Dendritic cell treated with granulocyte-macrophage colony-stimulating factor and Interleukin-4, amounts not matched to agents 40 ng/mL and 50 ng/mL, for 4 days (primary cell): ENCODE results near the gene DELE1.

ENCODE experiments used
- H3K27ac Mint-ChIP-seq: one replicate; pipeline ENCODE4 v1.8.0; 2022; ENCODE audit warnings: mild to moderate bottlenecking, mixed read lengths
- H3K27me3 Mint-ChIP-seq: one replicate; pipeline ENCODE4 v1.8.0; 2022; ENCODE audit warnings: mild to moderate bottlenecking, mixed read lengths
- H3K36me3 Mint-ChIP-seq: one replicate; pipeline ENCODE4 v1.8.0; 2022; ENCODE audit warnings: low read depth, mixed read lengths
- H3K4me1 Mint-ChIP-seq: one replicate; pipeline ENCODE4 v1.8.0; 2022; ENCODE audit warnings: low read depth, mixed read lengths
- H3K4me3 Mint-ChIP-seq: one replicate; pipeline ENCODE4 v1.8.0; 2022; ENCODE audit warnings: mild to moderate bottlenecking, moderate library complexity, mixed read lengths
- H3K9me3 Mint-ChIP-seq: one replicate; pipeline ENCODE4 v1.8.0; 2022; ENCODE audit warnings: mixed read lengths
- intact Hi-C: fragments of 100-400 bp; cut with micrococcal nuclease; formaldehyde crosslinking; loops from one replicate; pipeline ENCODE4 v1.15.0; 2022

DELE1 gene

DNA sequence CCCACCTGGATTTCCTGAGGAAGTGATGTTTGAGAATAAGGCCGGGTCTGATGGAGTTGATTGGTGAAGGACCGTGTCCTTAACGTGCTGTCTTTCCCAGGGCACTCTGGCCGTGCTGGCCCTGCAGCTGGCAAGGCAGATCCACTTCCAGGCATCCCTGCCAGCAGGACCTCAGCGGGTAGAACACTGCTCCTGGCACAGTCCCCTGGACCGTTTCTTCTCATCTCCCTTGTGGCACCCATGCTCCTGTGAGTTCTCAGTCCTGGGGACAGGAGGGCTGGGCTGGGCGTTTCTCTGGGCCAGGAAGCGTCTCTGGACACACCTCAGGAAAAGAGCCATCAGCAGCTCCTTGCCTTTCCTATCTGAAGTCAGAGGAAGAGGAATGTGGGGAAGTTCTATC, 4.4 kb downstream of the DELE1 start:
- intact Hi-C loops: no loop called here
- no peak overlapping the region for H3K4me3 Mint-ChIP-seq
- H3K27ac Mint-ChIP-seq: no peak overlapping the region
- H3K4me1 Mint-ChIP-seq: peaks cover 31% of the 10 kb centered on the region
- no peaks in the 10 kb centered on the region for H3K9me3 Mint-ChIP-seq
- no peaks in the 10 kb centered on the region for H3K27me3 Mint-ChIP-seq
- peaks cover 94% of the 10 kb centered on the region for H3K36me3 Mint-ChIP-seq

DNA sequence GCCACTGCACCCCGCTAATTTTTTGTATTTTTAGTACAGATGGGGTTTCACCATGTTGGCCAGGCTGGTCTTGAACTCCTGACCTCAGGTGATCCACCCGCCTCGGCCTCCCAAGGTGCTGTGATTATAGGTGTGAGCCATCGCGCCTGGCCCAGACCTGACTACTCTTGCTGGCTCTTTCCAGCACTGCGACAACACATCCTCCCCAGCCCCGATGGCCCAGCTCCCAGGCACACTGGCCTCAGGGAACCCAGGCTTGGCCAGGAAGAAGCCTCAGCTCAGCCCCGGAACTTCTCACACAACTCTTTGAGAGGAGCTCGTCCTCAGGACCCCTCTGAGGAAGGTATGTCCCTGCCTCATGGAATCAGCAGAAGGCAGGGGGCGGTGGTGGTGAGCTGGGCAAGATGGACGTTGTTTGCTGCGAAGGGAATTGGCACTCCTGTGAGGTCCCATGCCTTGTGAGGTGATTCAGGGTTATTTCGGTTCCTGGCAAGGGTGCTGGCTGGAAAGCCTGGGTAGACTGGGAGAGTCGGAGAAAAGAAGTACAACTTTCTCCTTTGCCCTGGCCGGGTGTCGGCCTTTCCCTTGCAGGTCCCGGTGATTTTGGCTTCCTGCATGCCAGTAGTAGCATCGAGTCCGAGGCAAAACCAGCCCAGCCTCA, 5.9 kb downstream of the DELE1 start:
- Mint-ChIP-seq H3K9me3 (no peaks in the 10 kb centered on the region), H3K36me3 (peaks cover 94% of the 10 kb centered on the region), H3K4me1 (peaks cover 25% of the 10 kb centered on the region), H3K27ac (no peak overlapping the region), H3K27me3 (no peaks in the 10 kb centered on the region), H3K4me3 (no peak overlapping the region)
- intact Hi-C loops: no loop called here

DNA sequence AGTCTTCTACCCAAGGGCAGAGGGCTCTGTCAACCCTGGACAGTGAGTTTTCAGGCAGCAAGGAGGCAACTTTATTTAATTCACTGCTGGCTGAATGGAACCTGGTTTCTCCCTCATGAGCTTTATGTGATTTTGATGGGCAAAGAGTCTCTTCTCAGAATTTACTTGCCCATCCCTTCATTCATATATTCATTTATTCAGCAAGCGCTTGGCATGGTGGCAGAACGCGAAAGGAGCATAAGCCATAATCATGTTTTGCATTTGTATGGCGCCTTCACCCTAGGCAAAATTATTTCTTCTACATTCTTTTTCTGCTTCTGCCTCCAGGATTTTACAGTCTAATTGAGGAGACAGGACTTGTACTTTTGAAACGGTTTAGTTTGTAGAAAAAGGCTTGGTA, 8.0 kb downstream of the DELE1 start:
- no peaks in the 10 kb centered on the region for H3K9me3 Mint-ChIP-seq
- H3K4me3 Mint-ChIP-seq: no peak overlapping the region

DNA sequence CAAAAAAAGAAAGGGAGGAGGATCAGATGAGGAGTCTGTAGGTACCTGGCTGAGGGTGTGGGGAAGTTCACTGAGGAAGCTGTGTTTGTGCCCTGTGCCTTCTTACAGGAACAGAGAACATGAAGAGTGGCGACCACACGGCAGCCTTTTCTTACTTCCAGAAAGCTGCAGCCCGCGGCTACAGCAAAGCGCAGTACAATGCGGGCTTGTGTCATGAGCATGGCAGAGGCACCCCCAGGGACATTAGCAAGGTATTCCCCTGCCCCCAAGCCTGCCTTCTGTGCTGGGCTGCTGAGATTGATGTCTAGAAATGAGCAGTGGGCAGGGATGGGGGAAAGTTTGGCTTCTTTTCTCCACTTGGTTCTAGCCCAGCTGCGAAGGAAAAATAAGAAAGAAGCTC, 9.5 kb downstream of the DELE1 start:
- Mint-ChIP-seq H3K4me1 (peaks cover 20% of the 10 kb centered on the region), H3K4me3 (no peak overlapping the region), H3K27ac (no peak overlapping the region), H3K36me3 (peaks cover 98% of the 10 kb centered on the region), H3K27me3 (no peaks in the 10 kb centered on the region), H3K9me3 (no peaks in the 10 kb centered on the region)
- intact Hi-C loops: no loop called here

More for the DNA sequence above, 8.0 kb downstream of the DELE1 start:
- Mint-ChIP-seq H3K4me1 (peaks cover 28% of the 10 kb centered on the region), H3K27ac (no peak overlapping the region), H3K27me3 (no peaks in the 10 kb centered on the region), H3K36me3 (peaks cover 100% of the 10 kb centered on the region)
- intact Hi-C loops: no loop called here

DNA sequence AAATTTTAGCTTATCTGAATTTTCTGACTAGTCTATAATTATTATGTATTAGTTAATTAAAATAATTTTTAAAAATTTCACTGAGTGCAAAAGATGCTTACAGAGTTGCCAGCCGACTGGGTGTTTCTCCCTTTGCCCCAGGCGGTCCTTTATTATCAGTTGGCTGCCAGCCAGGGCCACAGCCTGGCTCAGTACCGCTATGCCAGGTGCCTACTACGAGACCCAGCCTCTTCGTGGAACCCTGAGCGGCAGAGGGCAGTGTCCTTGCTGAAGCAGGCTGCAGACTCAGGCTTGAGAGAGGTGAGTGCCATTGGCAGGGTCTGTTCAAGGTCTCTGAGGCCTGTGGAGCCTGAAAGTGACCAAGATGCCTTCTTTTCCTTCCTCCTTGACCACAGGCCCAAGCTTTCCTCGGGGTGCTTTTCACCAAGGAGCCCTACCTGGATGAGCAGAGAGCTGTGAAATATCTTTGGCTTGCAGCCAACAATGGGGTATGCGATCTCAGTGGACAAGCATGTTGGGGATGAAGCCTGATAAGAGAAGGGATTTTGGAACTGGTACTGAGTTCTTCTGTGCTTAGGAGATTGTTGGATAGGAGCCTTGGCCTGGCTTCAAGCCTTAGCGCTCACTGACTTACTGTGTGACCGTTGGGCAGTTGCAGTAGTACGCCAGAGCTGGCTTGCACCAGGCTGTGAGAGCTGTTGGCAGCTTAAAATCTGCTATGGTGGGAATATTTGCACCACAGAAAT, 10.6 kb downstream of the DELE1 start:
- intact Hi-C loops: no loop called here
- Mint-ChIP-seq H3K9me3 (no peaks in the 10 kb centered on the region), H3K4me3 (no peak overlapping the region), H3K36me3 (peaks cover 98% of the 10 kb centered on the region), H3K4me1 (peaks cover 20% of the 10 kb centered on the region), H3K27ac (no peak overlapping the region), H3K27me3 (no peaks in the 10 kb centered on the region)

DNA sequence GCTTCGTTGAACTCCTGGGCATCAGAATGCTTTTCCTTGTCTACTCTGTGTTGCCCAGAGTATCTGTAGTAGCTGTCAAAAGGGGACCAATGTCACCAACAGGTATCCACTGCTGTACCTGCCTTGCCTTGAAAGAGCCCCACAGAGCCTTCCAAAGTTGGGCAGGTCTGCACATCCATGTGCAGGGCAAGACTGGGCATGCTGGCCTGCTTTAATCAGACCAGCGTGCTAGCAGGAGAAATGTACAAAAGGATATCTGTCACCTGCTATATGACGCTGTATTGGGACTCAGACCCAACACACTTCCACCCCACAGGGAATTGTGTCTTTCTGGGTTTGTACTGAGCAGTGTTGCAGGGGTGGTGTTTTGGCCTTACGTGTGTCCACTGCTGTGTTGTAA, 11.9 kb downstream of the DELE1 start:
- Mint-ChIP-seq H3K9me3 (no peaks in the 10 kb centered on the region), H3K4me3 (no peak overlapping the region), H3K4me1 (peaks cover 33% of the 10 kb centered on the region), H3K27me3 (no peaks in the 10 kb centered on the region), H3K27ac (no peak overlapping the region), H3K36me3 (peaks cover 97% of the 10 kb centered on the region)
- intact Hi-C loops: no loop called here

DNA sequence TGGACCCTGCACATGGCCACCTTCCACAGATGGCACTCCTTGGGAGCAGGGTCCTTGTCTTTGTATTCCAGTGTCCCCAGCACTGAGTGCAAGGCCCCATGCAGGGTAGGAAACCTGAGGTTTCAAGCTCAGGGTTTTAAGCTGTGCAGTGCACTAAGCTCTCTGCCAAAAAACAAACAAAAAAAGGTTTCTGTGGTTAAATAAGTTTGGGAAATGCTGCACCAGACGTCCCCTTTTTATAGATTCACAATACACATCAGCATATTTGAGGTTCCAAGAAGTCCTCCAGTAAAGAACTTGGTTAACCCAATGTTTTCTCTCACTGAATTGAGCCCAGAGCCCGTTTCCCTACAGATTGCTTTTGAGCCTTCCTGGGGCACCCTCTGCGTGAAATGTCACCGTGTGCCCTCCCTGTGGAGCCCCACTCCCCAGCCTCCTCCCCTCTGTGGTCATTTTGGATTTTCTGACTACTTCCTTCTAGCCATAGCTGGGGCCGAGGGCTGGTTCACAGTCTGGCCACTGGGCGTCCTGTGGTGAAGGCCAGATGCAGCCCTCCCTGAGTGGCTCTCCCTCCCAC, 17.1 kb downstream of the DELE1 start:
- peak overlapping the region; percentile 54 for H3K4me3 Mint-ChIP-seq
- H3K27me3 Mint-ChIP-seq: no peaks in the 10 kb centered on the region
- no peaks in the 10 kb centered on the region for H3K9me3 Mint-ChIP-seq
- intact Hi-C loops: no loop called here
- peak overlapping the region; percentile 87 for H3K27ac Mint-ChIP-seq
- peaks cover 52% of the 10 kb centered on the region for H3K4me1 Mint-ChIP-seq
- H3K36me3 Mint-ChIP-seq: peaks cover 57% of the 10 kb centered on the region

DNA sequence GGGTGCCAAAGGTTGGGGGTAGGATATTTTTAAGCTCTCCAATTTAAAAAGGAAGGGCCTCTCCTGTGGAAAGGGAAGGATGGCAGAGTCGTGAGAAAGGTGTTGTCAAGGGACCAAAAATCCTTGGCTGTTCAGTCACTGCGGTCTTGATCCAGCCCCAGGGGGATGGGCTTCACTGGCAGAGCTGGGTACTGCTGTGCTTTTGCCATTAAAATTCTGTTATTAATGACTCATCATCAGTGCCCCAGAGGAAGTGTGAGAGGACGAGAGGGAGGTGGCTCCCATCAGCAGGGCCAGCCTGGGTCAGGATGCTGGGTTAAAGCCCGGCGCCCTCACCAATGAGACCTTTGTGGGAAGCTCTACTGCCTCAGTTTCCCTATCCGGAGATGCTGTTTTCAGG, 17.6 kb downstream of the DELE1 start:
- intact Hi-C loops: no loop called here
- Mint-ChIP-seq H3K27me3 (no peaks in the 10 kb centered on the region), H3K4me1 (peaks cover 52% of the 10 kb centered on the region), H3K36me3 (peaks cover 52% of the 10 kb centered on the region), H3K9me3 (no peaks in the 10 kb centered on the region), H3K4me3 (peak overlapping the region; percentile 48), H3K27ac (peak overlapping the region; percentile 87)

DNA sequence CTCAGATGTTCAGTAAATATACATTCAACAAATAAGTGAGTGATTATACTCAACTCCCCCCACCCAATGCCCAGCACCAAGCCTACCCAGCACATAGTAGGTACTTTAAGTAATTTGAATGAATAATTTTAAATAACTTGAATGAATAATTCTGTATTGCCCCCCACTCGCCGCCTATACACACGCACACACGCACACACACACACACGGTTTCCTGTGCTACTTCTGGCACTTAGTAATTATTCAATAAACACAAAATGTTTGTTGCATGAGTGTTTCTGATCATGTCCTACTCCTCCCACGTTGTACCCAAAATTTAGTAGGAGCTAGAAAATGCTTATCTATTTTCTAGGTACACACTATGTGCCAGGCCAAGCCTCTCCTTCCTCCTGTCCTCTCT, 18.1 kb downstream of the DELE1 start:
- Mint-ChIP-seq H3K27ac (peak overlapping the region; percentile 87), H3K27me3 (no peaks in the 10 kb centered on the region), H3K4me1 (peaks cover 51% of the 10 kb centered on the region), H3K9me3 (no peaks in the 10 kb centered on the region), H3K36me3 (peaks cover 47% of the 10 kb centered on the region), H3K4me3 (no peak overlapping the region)
- intact Hi-C loops: no loop called here

DNA sequence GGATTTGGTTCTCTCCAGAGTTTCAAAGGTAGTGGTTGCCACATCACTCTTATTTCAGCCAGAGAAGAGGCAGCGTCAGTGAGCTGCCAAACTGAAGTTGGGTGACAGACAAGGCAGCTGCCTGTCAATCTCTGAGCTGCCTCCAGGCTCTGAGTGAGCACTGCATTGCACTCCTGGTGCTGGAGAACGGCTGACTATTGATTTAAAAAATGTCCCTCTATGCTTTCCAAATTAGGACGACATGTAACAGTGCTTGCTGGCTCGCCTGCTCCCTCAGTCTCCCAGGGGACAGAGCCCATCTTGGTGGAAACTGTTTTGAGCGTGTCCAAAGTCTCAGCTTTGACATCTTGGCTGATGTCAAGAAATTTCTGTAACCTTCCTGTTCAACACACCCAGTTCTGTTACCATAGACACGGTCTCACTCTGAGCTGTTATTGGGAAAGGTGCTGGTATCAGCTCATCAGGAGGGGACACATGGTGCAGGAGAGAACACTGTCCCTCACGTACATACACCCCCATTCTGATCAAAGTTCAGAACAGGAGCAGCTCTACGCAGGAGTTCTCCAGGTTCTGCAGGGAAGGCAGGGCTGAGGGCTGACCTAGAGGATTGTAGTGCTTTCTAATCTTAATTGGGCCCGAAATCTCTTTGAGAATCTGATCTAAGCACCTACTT, 18.6 kb downstream of the DELE1 start:
- no peaks in the 10 kb centered on the region for H3K27me3 Mint-ChIP-seq

DNA sequence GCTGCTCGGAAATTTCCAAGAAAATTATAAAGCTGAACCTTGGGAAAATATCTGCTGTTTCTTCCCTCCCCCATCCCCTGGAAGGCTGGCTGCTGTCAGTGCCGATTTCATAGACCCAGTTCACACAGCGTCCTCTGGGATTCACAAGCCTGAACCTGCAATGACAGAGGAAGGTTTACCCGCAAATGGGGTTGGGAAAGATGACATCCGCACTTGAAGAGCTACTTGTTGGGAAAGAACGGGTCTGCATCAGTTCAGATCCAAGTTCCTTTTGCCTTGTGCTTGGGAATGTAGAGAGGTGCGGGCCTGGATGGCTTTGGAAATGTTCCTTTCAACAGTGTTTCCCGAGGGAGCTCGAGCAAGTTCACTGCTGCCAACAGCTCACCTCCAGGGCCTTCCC, 20.4 kb downstream of the DELE1 start:
- Mint-ChIP-seq H3K27me3 (no peaks in the 10 kb centered on the region), H3K4me1 (peaks cover 56% of the 10 kb centered on the region), H3K9me3 (no peaks in the 10 kb centered on the region), H3K4me3 (no peak overlapping the region), H3K36me3 (peaks cover 26% of the 10 kb centered on the region), H3K27ac (no peak overlapping the region)
- intact Hi-C loops: no loop called here

More for the DNA sequence above, 18.6 kb downstream of the DELE1 start:
- intact Hi-C loops: no loop called here
- Mint-ChIP-seq H3K4me1 (peaks cover 49% of the 10 kb centered on the region), H3K9me3 (no peaks in the 10 kb centered on the region), H3K27ac (peak overlapping the region; percentile 87), H3K4me3 (no peak overlapping the region), H3K36me3 (peaks cover 42% of the 10 kb centered on the region)

DNA sequence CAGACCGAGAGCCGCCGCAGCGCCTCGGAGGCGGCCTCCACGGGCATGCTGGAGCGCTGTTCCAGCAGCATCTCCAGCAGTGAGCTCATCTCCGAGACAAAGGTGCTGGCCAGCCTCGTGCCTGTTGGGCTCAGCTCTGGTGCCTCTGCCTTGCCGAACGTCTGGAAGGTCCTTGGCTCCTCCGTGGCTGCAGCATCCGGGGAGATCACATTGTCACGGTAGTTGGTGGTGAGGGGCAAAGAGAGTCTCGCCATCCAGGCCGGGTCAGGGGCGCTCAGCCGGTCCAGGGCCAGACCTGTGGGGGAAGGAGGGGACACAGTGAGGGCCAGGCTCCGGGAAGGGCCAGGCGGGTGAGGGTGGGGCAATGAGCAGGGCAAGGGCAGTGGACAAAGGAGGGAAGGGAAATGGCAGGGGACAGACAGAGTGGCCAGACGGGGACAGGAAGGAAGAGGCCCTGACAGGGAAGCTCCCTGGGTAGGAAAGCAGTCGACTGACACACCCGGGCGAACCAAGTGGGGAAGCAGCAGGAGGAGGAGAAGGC, 21.9 kb downstream of the DELE1 start:
- Mint-ChIP-seq H3K9me3 (no peaks in the 10 kb centered on the region), H3K4me3 (no peak overlapping the region), H3K36me3 (peaks cover 13% of the 10 kb centered on the region), H3K27ac (peak overlapping the region; percentile 68), H3K4me1 (peaks cover 56% of the 10 kb centered on the region), H3K27me3 (no peaks in the 10 kb centered on the region)
- intact Hi-C loops: no loop called here

DNA sequence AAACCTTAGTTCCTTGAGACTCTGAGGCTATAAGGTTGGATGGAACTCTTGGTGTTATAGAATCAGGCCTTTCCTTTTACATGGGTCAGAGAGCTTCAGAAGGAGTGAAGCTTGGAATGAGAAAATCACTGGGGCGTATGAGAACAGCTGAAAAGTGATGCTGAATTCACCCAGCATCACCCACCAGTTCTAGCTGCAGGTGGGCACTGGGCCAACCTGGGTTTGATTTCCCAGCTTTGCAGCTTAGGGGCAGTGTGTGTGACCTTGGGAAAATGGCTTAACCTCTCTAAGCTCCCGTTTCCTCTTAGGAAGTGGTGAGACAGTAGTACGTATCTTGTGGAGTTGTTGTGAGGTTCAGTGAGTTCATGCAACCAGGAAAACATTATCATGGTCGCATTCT, 23.6 kb downstream of the DELE1 start:
- peaks cover 50% of the 10 kb centered on the region for H3K4me1 Mint-ChIP-seq
- H3K9me3 Mint-ChIP-seq: no peaks in the 10 kb centered on the region
- H3K36me3 Mint-ChIP-seq: peaks cover 5% of the 10 kb centered on the region
- H3K27ac Mint-ChIP-seq: peak overlapping the region; percentile 27
- H3K4me3 Mint-ChIP-seq: no peak overlapping the region
- intact Hi-C loops: no loop called here
- peaks cover 5% of the 10 kb centered on the region for H3K27me3 Mint-ChIP-seq

DNA sequence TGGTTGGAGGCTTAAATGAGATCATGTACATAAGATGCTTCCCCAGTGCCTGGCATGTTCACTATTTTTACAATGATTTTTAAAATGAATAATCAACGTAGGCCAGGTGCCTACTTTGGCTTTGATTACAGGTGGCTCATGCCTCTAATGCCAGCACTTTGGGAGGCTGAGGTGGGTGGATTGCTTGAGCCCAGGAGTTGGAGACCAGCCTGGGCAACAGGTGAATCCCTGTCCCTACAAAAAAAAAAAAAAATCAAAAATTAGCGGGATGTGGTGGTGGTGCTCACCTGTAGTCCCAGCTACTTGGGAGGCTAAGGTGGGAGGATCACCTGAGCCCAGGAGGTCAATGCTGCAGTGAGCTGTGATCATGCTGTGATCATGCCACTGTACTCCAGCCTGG, 25.1 kb downstream of the DELE1 start:
- Mint-ChIP-seq H3K27ac (no peak overlapping the region), H3K36me3 (peaks cover 5% of the 10 kb centered on the region), H3K4me3 (no peak overlapping the region), H3K4me1 (peaks cover 63% of the 10 kb centered on the region), H3K9me3 (no peaks in the 10 kb centered on the region), H3K27me3 (peaks cover 6% of the 10 kb centered on the region)
- intact Hi-C loops: no loop called here
